Femur (tissue), 1 donor: ENCODE measurements around the gene COPS6.

Source experiments
- DNase-seq: peaks from one replicate; pipeline ENCODE4 v3.0.0-alpha.2; 2017

Gene COPS6

DNA sequence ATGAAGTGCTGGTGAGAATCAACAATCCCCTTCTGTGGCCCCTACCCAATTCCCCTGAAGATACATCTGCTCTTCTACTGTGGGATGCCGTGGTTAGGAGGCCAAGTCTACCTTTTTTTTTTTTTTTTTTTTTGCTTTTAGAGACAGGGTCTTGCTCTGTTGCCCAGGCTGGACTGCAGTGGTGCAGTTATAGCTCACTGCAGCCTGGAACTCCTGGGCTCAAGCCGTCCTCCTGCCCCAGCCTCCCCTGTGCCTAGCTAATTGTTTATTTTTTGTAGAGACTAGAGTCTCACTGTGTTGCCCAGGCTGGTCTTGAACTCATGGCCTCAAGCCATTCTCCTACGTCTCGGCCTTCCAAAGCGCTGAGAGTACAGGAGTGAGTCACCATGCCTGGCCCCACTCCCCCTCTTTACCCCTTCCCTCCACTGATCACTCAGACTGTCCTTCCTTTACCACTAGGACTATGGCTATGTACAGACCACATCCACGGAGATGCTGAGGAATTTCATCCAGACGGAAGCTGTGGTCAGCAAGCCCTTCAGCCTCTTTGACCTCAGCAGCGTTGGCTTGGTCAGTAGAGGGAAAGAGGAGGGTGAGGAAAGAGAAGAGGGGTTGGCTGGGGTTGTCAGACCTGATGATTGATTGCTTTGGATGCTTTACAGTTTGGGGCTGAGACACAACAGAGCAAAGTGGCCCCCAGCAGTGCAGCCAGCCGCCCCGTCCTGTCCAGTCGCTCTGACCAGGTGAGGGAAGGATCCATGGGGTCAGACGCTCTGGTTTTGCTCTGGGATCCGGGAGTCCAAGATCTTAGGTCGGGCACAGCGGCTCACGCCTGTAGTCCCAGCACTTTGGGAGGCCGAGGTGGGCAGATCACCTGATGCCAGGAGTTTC, 14.4 kb downstream of the COPS6 start:
- no peak for DNase-seq

DNA sequence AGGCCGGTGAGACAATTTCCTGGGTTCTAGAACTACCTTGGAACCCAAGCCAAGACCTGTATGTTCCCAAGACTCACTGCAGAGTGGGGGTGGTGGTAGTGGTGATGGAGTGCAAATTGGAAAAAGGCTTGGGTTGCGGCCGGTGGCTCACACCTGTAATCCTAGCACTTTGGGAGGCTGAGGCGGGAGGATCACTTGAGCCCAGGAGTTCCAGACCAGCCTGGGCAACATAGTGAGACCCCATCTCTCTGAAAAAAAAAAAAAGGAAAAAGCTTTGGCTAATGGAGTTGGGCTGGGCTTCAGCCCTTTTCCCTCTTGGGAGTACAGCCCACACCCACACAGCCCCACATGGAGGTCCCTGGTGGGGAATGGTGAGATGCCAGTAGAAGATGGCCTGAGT, 16.8 kb downstream of the COPS6 start:
- no peak for DNase-seq

DNA sequence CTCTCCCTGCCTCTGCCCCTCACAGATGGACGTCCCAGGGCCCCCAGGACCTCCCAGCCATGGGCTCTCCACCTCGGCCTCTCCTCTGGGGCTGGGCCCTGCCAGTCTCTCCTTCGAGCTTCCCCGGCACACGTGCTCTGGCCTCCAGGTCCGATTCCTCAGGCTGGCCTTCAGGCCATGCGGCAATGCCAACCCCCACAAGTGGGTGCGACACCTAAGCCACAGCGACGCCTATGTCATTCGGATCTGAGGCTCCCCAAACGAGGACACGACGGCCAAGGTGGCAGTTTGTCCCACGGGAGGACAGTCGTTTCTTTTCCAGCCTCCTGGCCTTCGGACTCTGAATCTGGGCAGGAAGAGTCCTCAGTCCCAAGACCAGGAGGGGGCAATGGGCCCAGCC, 17.9 kb downstream of the COPS6 start:
- no peak for DNase-seq

DNA sequence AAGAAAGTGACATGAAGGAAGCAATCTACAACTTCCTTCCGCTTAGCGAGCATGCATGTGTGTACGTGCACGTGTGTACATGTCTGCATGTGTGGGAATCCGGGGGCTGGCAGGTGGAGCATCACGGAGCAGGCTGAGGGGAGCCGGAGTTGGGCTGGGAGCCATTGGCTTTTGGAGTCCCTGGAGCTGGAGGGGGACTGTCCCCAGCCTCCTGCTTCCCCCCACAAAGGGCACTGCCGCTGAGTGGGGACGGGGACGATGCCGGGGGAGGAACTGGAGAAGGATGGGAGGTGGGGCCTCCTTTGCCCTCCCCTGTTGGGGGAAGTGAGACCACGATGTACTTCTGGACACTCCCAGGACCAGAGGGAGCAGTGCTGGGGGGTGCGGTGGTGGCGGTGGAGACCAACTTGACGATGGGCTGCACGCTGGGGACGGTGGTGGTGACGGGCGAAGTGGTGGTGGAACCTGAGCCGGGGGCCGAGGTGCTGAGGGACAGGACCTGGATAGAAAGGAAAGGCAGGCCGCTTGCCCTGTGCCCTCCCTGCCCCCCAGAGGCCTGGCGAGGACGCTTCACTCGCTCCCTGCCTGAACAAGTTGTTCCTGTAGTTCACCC, 18.5 kb downstream of the COPS6 start:
- no peak for DNase-seq

DNA sequence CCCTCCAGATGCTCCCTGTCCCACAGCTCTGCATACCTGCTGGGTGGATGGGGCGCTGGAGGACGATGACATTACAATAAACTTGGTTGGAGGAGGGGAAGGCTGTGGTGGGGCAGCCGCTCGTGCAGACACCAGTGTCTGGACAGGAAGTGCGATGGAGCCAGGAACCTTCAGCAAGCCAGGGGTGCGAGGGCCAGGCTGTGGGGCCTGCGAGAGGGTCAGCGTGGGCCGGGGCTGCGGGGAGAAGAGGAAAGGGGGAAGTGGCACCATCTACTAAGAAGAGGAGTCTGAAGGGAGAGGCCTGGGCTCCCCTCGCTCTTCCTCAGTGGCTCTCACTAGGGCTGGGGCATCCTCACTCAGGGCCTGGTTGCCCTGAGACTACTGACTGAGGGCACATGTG, 19.1 kb downstream of the COPS6 start:
- no peak for DNase-seq

DNA sequence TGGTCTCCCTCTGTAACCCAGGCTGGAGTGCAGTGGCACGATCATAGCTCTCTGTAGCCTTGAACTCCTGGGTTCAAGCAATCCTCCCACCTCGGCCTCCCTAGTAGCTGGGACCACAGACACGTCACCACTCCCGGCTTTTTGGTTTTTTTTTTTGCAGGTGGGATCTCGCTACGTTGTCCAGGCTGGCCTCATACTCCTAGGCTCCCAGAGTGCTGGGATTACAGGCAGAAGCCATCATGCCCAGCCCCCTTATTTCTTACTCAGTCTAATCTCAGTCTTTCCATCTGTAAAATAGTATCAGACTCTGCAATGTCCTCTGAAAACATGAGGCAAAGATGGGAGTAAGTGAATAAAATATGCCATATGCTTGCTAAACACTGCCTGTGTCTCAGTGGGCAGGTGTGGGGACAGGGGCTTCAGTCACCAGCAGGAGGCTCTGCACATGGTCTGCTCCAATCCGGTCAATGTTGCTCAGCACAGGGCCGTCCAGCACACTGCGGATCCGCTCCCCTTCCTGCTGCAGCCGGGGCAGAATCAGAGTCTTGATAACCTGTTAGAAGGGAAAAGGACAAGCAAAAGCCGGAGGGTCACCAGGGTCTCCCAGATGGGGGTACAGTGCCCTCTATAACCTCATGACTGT, 20.9 kb downstream of the COPS6 start:
- DNase-seq, result no peak

DNA sequence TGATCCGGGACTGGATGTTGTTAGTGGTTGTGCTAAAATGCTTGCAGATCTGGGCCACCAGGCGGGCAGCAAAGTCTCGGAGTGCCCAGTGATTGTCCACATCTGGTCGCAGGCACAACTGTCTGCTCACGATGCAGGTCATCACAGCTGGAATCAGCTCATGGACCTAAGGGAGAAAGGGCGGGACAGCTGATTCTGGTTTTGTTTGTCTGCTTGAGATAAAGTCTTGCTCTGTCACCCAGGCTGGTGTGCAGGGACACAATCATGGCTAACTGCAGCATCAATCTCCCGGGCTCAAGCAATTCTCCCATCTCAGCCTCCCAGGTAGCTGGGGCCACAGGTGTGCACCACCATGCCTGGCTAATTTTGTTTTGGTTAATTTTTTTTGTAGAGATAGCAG, 22.4 kb downstream of the COPS6 start:
- DNase-seq, result no peak

DNA sequence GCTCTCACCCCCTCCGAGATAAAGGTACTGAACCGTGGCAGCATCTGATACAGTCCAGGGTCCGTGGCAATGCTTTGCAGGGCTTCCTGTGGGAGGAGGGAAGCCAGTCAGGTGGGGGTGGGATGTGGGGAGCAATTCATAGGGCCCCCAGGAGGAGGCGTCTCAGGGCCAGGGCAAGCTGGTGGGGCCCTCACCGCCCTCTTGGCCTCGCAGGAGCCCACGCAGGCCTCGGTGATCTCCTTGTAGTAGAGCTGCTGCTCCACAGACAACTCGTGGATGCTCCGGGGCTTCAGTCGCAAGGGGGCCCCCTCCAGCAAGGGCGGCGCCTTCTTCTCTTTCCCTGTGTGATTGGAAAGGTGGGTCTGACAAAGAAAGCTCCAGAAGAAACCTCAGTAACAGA, 23.1 kb downstream of the COPS6 start:
- DNase-seq, result no peak

DNA sequence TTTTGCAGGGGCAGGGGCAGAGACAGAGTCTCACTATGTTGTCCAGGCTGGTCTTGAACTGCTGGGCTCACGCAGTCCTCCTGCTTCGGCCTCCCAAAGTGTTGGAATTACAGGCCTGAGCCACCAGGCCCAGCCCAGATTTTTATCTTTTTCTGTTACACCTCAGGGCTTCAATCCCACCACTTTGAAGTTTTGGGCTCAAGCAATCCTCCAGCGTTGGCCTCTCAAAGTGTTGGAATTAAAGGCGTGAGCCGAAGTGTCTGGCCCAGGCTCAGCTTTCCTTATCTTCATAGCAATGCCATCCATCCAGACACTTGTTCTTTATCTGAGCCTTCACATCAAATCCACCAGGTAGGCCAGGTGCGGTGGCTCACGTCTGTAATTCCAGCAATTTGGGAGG, 26.3 kb downstream of the COPS6 start:
- no peak for DNase-seq

DNA sequence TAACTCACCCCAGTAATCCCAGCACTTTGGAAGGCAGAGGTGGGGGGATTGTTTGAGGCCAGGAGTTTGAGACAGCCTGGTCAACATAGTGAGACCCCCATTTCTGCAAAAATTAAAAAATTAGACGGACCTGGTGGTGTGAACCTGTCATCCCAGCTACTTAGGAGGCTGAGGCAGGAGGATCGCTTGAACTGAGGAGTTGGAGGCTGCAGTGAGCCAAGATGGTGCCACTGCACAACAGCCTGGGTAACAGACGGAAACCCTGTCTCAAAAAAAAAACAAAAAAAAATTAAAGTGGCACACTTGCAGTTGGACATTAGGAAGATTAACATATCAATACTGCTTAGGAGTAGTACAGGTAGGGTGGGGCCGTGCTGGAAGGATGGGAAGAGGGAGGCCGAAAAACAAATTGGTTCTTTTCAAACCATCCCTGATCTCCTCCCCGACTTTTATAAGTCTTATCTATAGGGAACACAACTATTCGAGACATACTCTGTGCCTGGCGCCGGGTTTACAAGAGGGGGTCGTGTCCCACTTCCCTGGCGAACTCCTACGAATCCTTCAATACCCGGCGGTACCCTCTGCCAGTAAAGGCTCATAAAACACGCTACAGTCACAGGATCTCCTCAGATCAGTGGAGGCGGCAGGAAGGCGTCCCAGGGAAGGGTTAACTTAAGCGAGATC, 29.8 kb downstream of the COPS6 start:
- DNase-seq, result no peak

DNA sequence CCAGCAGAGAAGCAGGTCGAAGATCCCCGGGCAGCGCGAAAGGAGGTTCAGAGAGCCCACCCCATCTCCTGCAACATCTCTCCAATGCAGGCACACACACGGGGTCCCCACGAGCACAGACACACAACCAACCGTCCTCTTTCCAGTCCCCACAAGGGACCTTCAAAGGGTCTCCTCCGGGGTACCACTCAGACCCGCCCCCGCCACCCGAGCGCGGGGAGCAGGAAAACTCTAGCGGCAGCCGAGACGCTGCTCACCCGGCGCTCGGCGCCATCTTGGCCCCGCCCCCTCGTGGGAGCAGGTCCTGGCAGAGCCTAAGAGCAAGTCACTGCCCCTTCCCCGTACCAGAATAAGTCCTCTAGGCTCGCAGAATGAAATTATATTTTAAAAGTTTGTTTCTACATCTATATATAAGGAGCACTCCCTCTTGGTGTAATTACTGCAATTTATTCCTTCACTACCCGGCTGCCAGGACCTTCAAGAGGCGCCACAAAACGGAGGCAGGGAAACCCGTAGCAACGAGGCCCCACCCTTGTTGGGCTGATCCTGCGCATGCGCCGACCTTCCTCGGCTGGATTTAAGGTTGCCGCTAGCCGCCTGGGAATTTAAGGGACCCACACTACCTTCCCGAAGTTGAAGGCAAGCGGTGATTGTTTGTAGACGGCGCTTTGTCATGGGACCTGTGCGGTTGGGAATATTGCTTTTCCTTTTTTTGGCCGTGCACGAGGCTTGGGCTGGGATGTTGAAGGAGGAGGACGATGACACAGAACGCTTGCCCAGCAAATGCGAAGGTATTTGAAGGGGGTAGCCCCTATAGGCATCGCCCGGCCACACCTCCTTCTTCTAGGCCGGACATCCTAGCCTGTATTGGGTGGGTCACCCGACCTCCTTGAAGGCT, 30.6 kb downstream of the COPS6 start, which contains the start of the genes CNPY4 and TAF6:
Gene CNPY4 (plus strand): TSS at position 563 of the 898 bp plus-strand sequence. CDS start 111 bp downstream, at position 674.
Gene TAF6 (minus strand): TSS at position 287 of the 898 bp plus-strand sequence. CDS start 5,149 bp downstream, outside the sequence.
- DNase-seq, result peak; percentile 97

DNA sequence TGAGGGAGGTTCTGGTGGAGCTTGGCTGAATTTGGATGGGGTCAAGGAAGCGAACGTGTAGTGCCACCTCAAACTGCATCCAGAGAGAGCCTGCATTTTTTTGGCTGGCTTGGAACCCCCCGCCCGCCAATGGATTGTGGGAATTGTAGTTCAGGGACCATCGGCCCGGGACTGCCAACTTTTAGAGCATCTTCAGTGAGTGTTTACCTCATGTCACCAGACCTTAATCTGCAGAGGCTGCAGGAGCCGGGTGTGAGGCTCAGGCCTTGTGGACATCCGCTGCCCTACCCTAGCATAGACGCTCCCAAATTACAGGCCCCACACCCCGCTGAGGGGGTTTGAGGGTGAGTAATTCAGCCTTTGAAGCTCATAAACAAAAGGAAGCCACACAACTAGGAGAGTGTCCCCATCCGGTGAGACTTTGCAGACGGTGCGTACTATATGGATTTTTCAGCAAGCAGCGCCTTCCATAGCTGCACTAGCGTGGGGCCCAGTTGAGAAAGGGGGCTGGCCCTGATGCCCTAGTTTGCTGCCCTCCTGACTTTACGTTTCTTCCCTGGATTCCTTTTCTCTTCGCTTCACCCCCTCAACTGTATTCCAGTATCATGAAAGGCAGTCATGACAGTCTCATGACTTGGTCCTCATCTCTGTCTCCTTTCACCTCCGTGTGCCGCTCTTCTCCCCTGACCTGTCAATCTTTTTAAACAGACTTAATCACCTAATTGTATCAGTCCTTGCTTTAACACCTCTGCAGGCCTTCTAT, 31.4 kb downstream of the COPS6 start:
- peak; percentile 86 for DNase-seq

DNA sequence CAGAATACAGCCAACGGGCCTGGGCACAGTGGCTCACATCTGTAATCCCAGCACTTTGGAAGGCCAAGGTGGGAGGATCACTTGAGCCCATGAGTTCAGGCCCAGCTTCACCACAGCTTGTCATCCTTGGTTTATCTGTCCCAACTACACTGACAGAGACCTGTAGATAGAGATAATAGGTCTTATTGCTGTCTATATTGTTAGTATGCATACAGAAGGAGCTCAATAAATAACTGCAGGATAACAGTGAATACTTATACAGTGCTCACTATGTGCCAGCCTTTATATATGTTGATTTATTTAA, 31.9 kb downstream of the COPS6 start:
- DNase-seq, result no peak

DNA sequence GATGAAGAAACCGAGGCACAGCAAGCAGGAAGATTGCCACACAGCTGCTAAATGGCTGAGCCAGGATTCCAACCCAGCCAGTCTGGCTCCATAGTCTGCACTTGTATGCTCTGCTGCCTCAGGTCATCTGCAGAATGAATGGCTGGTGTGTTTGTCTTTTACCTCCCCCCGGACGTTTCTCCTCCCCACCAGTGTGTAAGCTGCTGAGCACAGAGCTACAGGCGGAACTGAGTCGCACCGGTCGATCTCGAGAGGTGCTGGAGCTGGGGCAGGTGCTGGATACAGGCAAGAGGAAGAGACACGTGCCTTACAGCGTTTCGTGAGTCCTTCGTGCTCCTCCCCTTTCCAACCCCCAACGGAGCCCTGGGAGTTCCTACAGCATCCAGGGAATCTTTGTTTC, 33.3 kb downstream of the COPS6 start:
- no peak for DNase-seq

DNA sequence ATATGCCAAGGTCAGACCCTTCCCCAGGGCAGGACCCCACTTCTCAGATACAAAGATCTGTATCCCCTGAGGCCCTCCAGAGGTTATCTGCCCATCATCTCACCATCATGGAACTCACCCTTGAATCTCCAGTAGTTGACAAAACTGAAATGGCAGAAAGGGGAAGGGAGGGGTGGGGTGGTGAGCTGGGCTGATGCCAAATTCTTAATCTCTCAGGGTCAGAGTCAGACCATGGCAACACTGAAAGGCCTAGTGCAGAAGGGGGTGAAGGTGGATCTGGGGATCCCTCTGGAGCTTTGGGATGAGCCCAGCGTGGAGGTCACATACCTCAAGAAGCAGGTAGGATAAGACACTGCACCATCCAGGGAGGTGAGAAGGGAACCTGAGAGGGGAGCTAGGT, 33.8 kb downstream of the COPS6 start:
- DNase-seq, result peak; percentile 20

DNA sequence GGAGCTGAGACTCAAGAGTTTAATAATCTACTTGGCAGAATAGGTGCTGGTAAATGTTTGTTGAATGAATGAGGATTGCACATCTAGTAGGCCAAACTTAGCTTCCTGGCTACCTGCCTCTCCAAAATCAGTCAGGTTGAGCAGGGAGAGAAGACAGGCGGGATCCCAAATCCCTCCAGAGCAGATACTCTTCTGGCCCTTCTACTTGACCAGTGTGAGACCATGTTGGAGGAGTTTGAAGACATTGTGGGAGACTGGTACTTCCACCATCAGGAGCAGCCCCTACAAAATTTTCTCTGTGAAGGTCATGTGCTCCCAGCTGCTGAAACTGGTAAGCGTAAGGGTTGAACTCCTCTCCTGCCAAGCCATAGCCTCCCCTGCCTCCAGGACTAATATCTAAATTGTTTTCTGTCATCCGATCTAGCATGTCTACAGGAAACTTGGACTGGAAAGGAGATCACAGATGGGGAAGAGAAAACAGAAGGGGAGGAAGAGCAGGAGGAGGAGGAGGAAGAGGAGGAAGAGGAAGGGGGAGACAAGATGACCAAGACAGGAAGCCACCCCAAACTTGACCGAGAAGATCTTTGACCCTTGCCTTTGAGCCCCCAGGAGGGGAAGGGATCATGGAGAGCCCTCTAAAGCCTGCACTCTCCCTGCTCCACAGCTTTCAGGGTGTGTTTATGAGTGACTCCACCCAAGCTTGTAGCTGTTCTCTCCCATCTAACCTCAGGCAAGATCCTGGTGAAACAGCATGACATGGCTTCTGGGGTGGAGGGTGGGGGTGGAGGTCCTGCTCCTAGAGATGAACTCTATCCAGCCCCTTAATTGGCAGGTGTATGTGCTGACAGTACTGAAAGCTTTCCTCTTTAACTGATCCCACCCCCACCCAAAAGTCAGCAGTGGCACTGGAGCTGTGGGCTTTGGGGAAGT, 35.8 kb downstream of the COPS6 start:
- no peak for DNase-seq

DNA sequence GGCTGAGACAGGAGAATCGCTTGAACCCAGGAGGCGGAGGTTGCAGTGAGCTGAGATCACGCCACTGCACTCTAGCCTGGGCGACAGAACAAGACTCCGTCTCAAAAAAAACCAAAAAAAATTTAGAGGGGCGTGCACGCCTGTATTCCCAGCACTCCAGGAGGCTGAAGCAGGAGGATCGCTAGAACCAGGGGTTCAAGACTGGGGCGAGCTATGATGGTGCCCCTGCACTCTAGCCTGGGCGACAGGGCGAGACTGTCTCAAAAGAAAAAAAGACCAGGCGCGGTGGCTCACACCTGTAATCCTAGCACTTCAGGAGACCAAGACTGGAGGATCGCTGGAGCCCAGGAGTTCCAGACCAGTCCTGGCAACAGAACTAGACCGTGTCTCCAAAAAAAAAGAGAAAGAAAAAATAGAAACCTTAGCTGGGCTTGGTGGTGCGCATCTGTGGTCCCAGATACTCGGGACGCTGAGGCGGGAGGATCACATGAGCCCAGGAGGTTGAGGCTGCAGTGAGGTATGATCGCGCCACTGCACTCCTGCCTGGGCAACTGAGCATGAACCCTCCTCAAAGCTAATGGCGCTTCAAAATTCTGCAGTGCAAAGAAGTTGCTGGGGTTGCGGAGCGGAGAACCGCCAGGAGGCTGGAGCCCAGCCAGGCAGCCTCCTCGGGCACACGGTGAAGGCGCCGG, 37.6 kb downstream of the COPS6 start:
- DNase-seq, result no peak

DNA sequence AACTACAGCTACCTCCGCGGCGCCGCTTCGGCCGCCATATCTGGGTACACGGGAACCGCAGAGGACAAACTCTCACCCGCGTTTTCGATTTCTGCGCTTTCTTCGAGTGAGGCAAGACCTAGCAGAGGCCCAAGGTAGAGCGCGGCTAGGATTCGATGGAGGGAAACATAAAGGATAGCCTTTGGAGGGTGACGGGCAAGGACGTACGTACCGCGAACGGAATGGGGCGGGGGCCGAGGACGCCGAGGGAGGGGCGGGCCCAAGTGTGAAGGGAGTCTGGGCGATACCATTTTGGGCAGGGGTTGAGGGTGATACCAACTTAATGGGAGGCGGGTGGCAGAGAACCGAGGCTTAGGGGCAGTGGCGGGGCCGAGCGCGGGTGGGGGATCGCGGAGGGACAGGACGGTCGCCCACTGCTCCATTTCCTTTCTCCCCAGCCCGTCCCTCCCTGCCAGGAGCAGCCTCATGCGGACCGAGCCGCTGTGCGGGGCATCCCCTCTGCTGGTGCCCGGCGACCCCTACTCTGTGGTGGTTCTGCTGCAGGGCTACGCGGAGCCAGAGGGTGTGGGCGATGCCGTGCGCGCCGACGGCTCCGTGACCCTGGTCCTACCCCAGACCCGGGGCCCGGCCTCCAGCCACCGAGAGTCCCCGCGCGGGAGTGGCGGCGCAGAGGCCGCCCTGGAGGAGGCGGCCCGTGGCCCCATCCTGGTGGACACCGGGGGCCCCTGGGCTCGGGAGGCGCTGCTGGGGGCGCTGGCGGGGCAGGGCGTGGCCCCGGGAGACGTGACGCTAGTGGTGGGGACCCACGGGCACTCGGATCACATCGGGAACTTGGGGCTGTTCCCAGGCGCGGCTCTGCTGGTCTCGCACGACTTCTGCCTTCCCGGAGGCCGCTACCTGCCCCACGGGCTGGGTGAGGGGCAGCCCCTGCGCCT, 38.4 kb downstream of the COPS6 start, which contains the start of gene MBLAC1:
Gene MBLAC1 (plus strand): TSS at position 37 of the 935 bp plus-strand sequence. CDS start 429 bp downstream, at position 466.
- peak; percentile 94 for DNase-seq
